A549 (cell line): Measurements from ENCODE around the gene YOD1. TPM values are rescaled to one million over a fixed set of nuclear protein-coding genes. Genes with fewer than 3 reads are reported as not detected.

Experiments
- BCL3 ChIP-seq: fragments of >200 bp; sonication (Bioruptor Twin); formaldehyde crosslinking; IDR thresholded peaks from 3 replicates; pipeline ENCODE4 v1.6.1; 2016
- BHLHE40 ChIP-seq: IDR thresholded peaks from 2 replicates; pipeline ENCODE4 v1.6.1; 2012; ENCODE audit warnings: low read depth, low read length, inconsistent platforms
- CBX2 ChIP-seq: fragments of 200-600 bp; sonication (generic); IDR thresholded peaks from 2 replicates; pipeline ENCODE4 v1.6.1; 2016; ENCODE audit warnings: low read depth, mild to moderate bottlenecking, borderline replicate concordance
- CBX8 ChIP-seq: fragments of 200-600 bp; sonication (generic); IDR thresholded peaks from 2 replicates; pipeline ENCODE4 v1.6.1; 2016
- CEBPB ChIP-seq, 2 experiments: fragments of >200 bp in 1 of 2; sonication (Bioruptor Twin) in 1 of 2; formaldehyde crosslinking in 1 of 2; IDR thresholded peaks; 2 replicates each; pipeline ENCODE4 v1.6.1; 2012 to 2016
- CHD2 ChIP-seq: fragments of 150-350 bp; IDR thresholded peaks from 2 replicates; pipeline ENCODE4 v1.6.1; 2014; ENCODE audit warnings: low read length; ENCODE audit not compliant: partially characterized antibody
- CTCF ChIP-seq: fragments of >200 bp; sonication (Bioruptor Twin); formaldehyde crosslinking; IDR thresholded peaks from 3 replicates; pipeline ENCODE4 v1.5.1; 2016
- E2F6 ChIP-seq: IDR thresholded peaks from 2 replicates; pipeline ENCODE4 v1.6.1; 2012; ENCODE audit warnings: low read depth, borderline replicate concordance
- EHMT2 ChIP-seq: fragments of 200-600 bp; sonication (generic); IDR thresholded peaks from 2 replicates; pipeline ENCODE4 v1.6.1; 2016; ENCODE audit warnings: antibody characterized with exemption, low read depth, mild to moderate bottlenecking, moderate library complexity
- ELK1 ChIP-seq: fragments of 150-350 bp; IDR thresholded peaks from 2 replicates; pipeline ENCODE4 v1.6.1; 2014; ENCODE audit warnings: low read depth, mild to moderate bottlenecking, low read length
- EP300 ChIP-seq, 2 experiments: fragments of >200 bp; sonication (Bioruptor Twin); formaldehyde crosslinking; IDR thresholded peaks; 2 replicates in 1 of 2; 3 replicates in 1 of 2; pipeline ENCODE4 v1.6.1; 2016 to 2017
- ESRRA ChIP-seq: fragments of 150-350 bp; IDR thresholded peaks from 2 replicates; pipeline ENCODE4 v1.6.1; 2014; ENCODE audit warnings: mild to moderate bottlenecking, low read length, borderline replicate concordance
- FOSB ChIP-seq: fragments of 250-450 bp; sonication (Bioruptor Pico); IDR thresholded peaks from 2 replicates; pipeline ENCODE4 v1.5.0; 2020; ENCODE audit warnings: mild to moderate bottlenecking, moderate library complexity
- GATA3 ChIP-seq: IDR thresholded peaks from 2 replicates; pipeline ENCODE4 v1.6.1; 2012; ENCODE audit warnings: borderline replicate concordance
- HDAC2 ChIP-seq: fragments of 200-600 bp; sonication (generic); IDR thresholded peaks from 2 replicates; pipeline ENCODE4 v1.6.1; 2016
- HES2 ChIP-seq: fragments of >200 bp; sonication (Bioruptor Twin); formaldehyde crosslinking; IDR thresholded peaks from 2 replicates; pipeline ENCODE4 v1.6.1; 2016
- HMGXB4 ChIP-seq: fragments of 250-450 bp; sonication (Bioruptor Pico); IDR thresholded peaks from 2 replicates; pipeline ENCODE4 v1.5.0; 2021; ENCODE audit warnings: mild to moderate bottlenecking, moderate library complexity, borderline replicate concordance
- HOXB5 ChIP-seq: fragments of 250-450 bp; sonication (Bioruptor Pico); IDR thresholded peaks from 2 replicates; pipeline ENCODE4 v1.5.0; 2020; ENCODE audit warnings: mild to moderate bottlenecking, moderate library complexity
- JUN ChIP-seq, 2 experiments: fragments of >200 bp; sonication (Bioruptor Twin); formaldehyde crosslinking; IDR thresholded peaks; 2 replicates in 1 of 2; 3 replicates in 1 of 2; pipeline ENCODE4 v1.6.1; 2016 to 2017
- JUNB ChIP-seq: fragments of >200 bp; sonication (Bioruptor Twin); formaldehyde crosslinking; IDR thresholded peaks from 2 replicates; pipeline ENCODE4 v1.6.1; 2016
- KDM1A ChIP-seq: fragments of 200-600 bp; sonication (generic); IDR thresholded peaks from 2 replicates; pipeline ENCODE4 v1.6.1; 2016; ENCODE audit warnings: low read depth, mild to moderate bottlenecking
- KDM5A ChIP-seq: fragments of 200-600 bp; sonication (generic); IDR thresholded peaks from 2 replicates; pipeline ENCODE4 v1.6.1; 2016; ENCODE audit warnings: antibody characterized with exemption, mild to moderate bottlenecking
- MAFK ChIP-seq: fragments of 450-650 bp; IDR thresholded peaks from 2 replicates; pipeline ENCODE4 v1.6.1; 2014; ENCODE audit not compliant: partially characterized antibody
- MYC ChIP-seq: IDR thresholded peaks from 2 replicates; pipeline ENCODE4 v1.6.1; 2012; ENCODE audit warnings: mild to moderate bottlenecking, inconsistent platforms, low read length, improper control_type of control experiment, borderline replicate concordance
- NPAS2 ChIP-seq: fragments of 250-450 bp; sonication (Bioruptor Pico); IDR thresholded peaks from 2 replicates; pipeline ENCODE4 v1.8.0; 2022; ENCODE audit warnings: mild to moderate bottlenecking, moderate library complexity, borderline replicate concordance
- POLR2A ChIP-seq: IDR thresholded peaks from 2 replicates; pipeline ENCODE4 v1.6.1; 2012; ENCODE audit warnings: mild to moderate bottlenecking, low read length
- POLR2AphosphoS2 ChIP-seq: conservative IDR thresholded peaks from 2 replicates; pipeline ENCODE4 v1.6.1; 2012; ENCODE audit warnings: low read length, improper control_type of control experiment, inconsistent platforms
- RAD21 ChIP-seq, 2 experiments: fragments of >200 bp in 1 of 2; sonication (Bioruptor Twin) in 1 of 2; formaldehyde crosslinking in 1 of 2; IDR thresholded peaks in 1 of 2; conservative IDR thresholded peaks in 1 of 2; 2 replicates in 1 of 2; 3 replicates in 1 of 2; pipeline ENCODE4 v1.6.1; 2012 to 2018; ENCODE audit warnings: inconsistent platforms in 1 of 2
- RARB ChIP-seq: fragments of 250-450 bp; sonication (Bioruptor Pico); IDR thresholded peaks from 2 replicates; pipeline ENCODE4 v1.8.0; 2021; ENCODE audit warnings: mild to moderate bottlenecking, moderate library complexity
- RNF2 ChIP-seq: fragments of 200-600 bp; sonication (generic); IDR thresholded peaks from 2 replicates; pipeline ENCODE4 v1.6.1; 2016; ENCODE audit warnings: low read depth, mild to moderate bottlenecking, antibody characterized with exemption, moderate library complexity, borderline replicate concordance
- SMC3 ChIP-seq: fragments of >200 bp; sonication (Bioruptor Twin); formaldehyde crosslinking; IDR thresholded peaks from 3 replicates; pipeline ENCODE4 v1.6.1; 2018; ENCODE audit warnings: inconsistent platforms
- SREBF2 ChIP-seq: fragments of 450-650 bp; IDR thresholded peaks from 2 replicates; pipeline ENCODE4 v1.6.1; 2014; ENCODE audit warnings: mild to moderate bottlenecking, moderate library complexity
- TP53 ChIP-seq: fragments of 250-450 bp; sonication (Bioruptor Pico); IDR thresholded peaks from 2 replicates; pipeline ENCODE4 v1.5.0; 2021; ENCODE audit warnings: mild to moderate bottlenecking, moderate library complexity
- ZFP36 ChIP-seq: fragments of 450-650 bp; IDR thresholded peaks from 2 replicates; pipeline ENCODE4 v1.6.1; 2014; ENCODE audit warnings: borderline replicate concordance; ENCODE audit not compliant: partially characterized antibody
- ZNF302 ChIP-seq: fragments of 250-450 bp; sonication (Bioruptor Pico); IDR thresholded peaks from 2 replicates; pipeline ENCODE4 v1.9.0; 2021; ENCODE audit warnings: inconsistent platforms, mild to moderate bottlenecking, moderate library complexity
- ZSCAN20 ChIP-seq: fragments of 250-450 bp; sonication (Bioruptor Pico); IDR thresholded peaks from 2 replicates; pipeline ENCODE4 v1.8.0; 2022; ENCODE audit warnings: mild to moderate bottlenecking, moderate library complexity
- polyA plus RNA-seq, 4 experiments: library from polyadenylated mRNA; depleted of rRNA in 3 of 4; stranded (reverse); fragments of >200 nt; fragmentation: RNase III in 1 of 4; extraction: RNeasy Plus Mini Kit Qiagen cat#74134 plus additional on column Dnase treatment in 1 of 4; gene quantifications; 2 replicates in 3 of 4; 3 replicates in 1 of 4; pipeline ENCODE4 v1.2.3, GENCODE V29; 2011 to 2017

The YOD1 gene
- polyA plus RNA-seq, 2 of the 4 experiments (the other 2 are of a cell fraction): 7.0 to 10.3 TPM

- TF ChIP-seq ZNF302 (CRISPR knock-in tag): peak; percentile 49; the same call in 1 of the 2 replicates
- peak; percentile 89; the same call in 1 of the 2 replicates for TF ChIP-seq GATA3
- no peak for TF ChIP-seq MAFK
- no peak for TF ChIP-seq HMGXB4 (CRISPR knock-in tag)
- no peak for TF ChIP-seq ZSCAN20 (CRISPR knock-in tag)
- no peak for TF ChIP-seq CTCF
- TF ChIP-seq ZFP36: no peak
- TF ChIP-seq SREBF2: no peak
- TF ChIP-seq POLR2A: no peak
- no peak for TF ChIP-seq POLR2AphosphoS2
- TF ChIP-seq NPAS2: no peak
- no peak for TF ChIP-seq HES2
- TF ChIP-seq SMC3: no peak
- TF ChIP-seq RARB (CRISPR knock-in tag): no peak
- TF ChIP-seq TP53: no peak
- no peak for TF ChIP-seq CHD2
- no peak for TF ChIP-seq EHMT2
- TF ChIP-seq BHLHE40: no peak
- TF ChIP-seq KDM5A: no peak
- TF ChIP-seq MYC: no peak
- TF ChIP-seq CBX2: no peak
- peak in 1 of 2 experiments; percentile 27; a peak in 1 of 4 replicates for TF ChIP-seq CEBPB (IDR thresholded peaks at IDR 0.05)
- TF ChIP-seq JUN (IDR thresholded peaks at IDR 0.05): peak; percentile 52 to 70; a peak in 3 of 5 replicates
- TF ChIP-seq JUNB: 0 out of 2 replicates have a peak, but pooled peaks have one; percentile 30
- no peak for TF ChIP-seq CBX8
- TF ChIP-seq BCL3: no peak
- TF ChIP-seq ESRRA: no peak
- TF ChIP-seq KDM1A: no peak
- TF ChIP-seq RNF2: no peak
- no peak for TF ChIP-seq FOSB (CRISPR knock-in tag)
- TF ChIP-seq ELK1: no peak
- 0 out of 2 replicates have a peak, but pooled peaks have one; percentile 60 for TF ChIP-seq HOXB5 (CRISPR knock-in tag)
- peak in 1 of 2 experiments; percentile 20; a peak in 2 of 5 replicates for TF ChIP-seq RAD21 (conservative IDR thresholded peaks at IDR 0.05 in 1 of 2, IDR thresholded peaks at IDR 0.05 in 1 of 2)
- no peak for TF ChIP-seq HDAC2
- TF ChIP-seq EP300 (IDR thresholded peaks at IDR 0.05): peak; percentile 28 to 69; a peak in 3 of 5 replicates
- TF ChIP-seq E2F6: no peak; the same call in 1 of the 2 replicates
Observed at GRCh38 chr1:207025146-207025880, 25.7 kb downstream of the YOD1 start (continued).
